HG02938 (cell line): ENCODE measurements around the gene TRIB2.

Source experiments
- ATAC-seq: cut with Tn5 transposase; IDR thresholded peaks from one replicate; pipeline ENCODE4 v1.9.1; 2021; ENCODE audit warnings: mild to moderate bottlenecking, moderate library complexity; ENCODE audit not compliant: unreplicated experiment

The TRIB2 gene

DNA sequence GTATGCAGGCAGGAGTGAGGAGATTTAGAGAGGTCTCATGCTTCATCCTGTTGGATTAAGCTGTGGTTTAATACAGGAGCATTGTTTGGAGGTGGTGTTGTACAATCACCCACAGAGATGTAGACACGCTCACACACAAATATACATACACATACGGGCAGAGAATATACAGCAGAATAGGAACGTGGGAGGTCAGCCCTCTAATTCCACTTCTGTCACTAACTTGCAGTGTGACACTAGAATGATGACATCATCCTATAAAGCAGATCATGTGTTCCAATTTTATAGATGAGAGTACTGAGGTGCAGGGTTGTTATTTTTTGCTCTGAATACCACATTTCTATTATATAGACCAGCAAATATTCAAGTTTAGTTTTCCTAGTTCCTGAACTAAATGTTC is 54.4 kb downstream of the TRIB2 start:
- no peak for ATAC-seq

DNA sequence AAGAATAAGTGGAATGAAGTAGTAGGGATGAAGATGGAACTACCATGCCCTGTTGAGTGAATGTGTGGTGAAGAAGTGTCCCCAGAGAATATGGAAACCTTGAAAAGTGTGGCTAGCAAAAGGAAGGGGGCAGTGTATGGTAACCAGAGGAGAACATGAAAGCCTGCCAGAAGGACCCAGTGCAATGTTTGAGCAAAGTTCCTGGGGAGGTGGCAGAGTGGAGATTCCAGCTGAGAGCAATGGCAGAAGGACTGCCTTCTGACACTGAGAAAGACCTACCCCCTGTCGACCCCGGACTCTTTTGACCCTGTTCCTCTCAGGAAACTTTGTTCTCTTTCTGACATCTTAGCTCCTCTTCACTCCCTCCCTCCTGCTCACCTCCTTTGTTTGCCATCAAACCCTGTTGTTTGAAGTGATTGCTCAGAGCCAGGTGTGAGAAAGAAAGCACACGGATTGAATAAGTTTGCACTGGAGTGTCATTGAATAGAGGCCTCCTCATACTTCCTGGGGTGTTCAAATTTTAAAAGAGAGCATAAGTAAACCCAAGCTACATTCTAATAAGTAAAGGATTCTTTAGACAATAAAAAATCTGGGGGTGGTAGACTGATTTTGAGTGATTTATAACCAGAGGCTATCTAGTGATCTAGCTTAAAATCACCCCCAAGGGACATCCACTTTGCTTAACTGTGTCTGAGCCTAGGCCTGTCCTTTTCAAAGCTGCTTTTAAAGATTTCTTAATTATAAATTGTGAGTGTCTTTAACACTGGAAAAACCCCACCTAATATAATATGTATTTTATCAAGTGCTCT is 57.1 kb downstream of the TRIB2 start:
- no peak for ATAC-seq

DNA sequence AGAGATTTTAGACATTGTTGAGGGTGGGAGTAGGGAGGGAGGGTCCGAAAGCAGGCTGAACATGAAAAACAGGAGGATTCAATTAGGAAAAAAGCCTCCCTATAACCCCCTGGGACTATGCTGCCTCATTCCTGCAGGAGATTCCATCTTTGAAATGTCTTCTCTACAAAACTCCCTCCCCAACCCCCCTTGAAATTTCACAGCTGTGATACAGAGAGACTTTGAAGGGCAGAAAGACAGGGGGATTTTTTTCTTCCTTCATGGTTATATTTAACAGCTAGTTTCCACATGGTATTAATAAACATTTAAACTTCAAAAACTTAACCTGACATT is 57.6 kb downstream of the TRIB2 start:
- ATAC-seq, result no peak

DNA sequence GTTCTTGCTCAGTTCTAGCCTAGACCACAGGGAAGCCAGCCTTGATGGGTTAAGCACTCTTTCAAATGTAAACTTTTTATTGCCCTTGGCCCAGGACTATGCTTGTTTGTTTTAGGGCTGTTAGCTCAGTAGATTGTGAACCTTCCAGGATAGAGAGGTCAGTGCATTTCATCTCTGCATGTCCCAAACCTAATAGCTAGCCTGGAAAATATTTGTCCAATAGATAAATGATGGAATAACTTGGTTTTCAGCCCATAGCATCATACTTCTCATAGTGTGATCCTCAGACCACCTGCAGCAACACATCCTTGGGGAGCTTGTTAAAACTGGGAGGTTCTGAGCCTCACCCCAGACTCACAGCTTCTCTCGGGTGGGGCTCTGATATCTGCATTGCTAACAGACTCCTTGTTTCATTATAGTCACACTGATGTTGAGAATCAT is 59.8 kb downstream of the TRIB2 start:
- ATAC-seq, result no peak

DNA sequence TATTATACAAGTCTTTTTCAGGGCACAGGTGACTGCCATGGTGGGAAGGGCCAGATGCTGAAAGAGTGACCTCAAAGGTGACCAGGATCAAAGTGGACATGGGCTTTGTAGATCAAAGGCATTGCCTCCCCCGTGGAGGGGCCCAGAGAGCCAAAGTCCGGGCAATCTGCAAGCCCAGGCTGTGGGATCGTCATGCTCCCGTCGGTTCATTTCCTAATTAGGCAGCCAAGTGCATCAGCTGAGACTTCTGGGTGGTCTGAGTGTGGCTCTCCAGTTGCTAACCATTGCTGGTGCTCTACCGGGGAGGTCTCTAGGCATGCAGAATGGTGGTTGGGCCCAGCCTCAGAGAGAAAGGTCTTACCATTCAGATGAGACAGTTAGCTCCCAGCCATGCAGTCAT is 61.6 kb downstream of the TRIB2 start:
- ATAC-seq, result no peak

DNA sequence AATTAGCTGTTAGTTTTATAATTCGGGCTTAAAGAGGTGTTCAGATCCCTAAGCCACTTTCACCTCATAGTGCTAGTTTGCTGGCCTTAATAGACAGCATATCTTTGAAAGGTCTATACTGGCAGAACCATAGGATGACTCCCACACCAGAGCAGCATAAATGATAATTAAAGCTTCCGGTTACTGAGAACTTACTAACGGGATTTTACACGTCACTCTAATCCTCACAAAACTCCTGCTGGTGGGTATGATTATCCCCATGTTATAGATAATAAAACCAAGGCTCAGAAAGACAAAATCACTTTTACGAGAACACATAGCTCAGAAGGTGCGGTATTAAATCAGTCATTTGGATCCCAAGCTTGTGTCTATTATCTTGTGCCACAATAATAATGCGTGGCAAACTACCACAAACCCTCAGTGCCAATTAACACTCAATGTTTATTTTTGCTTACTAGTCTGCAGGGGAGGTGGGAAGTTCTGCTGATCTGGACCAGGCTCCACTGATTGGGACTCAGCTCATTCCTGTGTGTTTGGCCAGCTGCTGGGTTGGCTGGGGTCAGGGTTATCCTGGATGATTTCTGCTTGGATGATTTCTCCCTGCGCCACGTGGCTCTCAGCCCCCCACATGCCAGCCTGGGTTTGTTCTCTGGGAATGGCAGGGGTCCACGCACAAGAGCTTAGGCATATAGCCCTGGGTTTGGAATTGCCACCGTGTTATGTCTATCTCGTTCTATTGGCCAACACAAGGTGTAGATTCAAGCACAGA is 62.3 kb downstream of the TRIB2 start:
- ATAC-seq, result no peak

DNA sequence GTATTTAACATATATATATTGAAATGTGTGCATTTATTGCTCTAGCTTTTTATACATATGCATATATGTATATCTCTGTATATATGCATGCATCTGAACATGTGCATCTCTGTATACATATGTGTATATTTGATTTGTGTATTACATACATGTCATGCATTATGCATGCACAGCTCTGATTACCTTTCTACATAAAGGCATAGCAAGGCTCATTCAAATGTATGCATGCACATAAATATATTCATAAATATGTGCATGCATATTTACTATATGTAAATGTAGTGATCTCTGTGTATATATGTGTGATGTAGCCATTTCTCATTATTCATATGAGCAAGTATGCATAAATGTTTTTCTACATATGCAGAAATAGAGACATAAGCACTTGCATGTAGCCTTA is 64.6 kb downstream of the TRIB2 start:
- ATAC-seq, result no peak

DNA sequence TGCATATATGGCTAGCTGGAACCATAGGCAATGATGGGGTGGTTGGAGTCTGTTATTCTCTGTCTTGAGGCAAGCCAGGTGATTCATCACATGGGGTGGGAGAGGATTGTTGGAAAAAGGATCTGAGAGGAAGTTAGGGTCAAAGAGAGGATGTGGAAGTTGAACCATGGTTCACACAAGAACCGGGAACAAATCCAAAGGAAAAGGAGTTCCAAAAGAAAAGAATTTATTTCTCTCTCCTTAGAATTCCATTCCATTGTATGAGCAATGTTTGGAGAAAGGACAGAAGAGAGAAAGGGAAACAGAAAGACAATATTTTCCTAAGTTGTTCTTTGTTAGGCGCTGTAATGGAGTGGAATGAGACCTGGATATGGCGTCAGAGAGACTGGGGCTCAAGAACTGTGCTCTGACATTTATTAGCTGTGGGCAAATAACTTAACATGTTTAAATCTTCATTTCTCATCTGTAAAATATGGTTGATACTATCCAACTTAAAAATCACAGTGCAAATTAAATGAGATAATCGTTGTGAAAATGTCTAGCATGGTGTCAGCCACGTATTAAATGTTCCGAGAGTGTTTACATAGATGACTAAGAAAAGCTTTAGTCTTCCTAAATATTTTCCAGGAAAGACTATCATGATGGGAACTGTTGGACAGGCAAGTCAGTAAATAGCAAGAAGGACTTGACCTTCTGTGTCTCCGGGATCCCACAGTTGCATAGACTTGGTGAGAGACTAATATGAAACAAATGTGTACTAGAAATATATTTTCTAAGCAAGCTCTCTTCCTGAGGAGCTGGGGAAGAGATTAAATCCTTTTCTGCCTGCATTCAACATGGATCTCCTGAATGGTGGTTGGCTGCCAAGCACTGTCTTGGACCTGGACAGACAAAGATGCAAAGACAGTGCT is 71.4 kb downstream of the TRIB2 start:
- no peak for ATAC-seq

DNA sequence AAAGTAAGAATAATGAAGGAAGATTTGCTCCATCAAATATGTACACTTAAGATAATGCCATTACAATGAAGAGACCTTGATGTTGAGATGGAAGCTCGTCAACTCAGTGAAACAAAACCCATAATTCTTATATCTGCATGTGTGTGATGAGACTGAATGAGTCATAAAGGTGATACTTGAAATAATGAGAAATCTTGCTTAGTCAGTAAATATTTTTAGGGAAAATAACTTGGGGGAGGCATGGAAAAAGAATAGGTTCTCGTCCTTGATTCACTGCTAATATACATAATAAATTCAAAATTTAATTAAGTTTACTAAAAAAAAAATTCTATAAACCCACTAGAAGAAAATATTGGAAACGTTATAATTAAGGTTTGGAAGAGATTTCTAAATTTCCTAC is 75.2 kb downstream of the TRIB2 start:
- no peak for ATAC-seq
